Erythroblast (primary cell): ENCODE data around the gene THBS2.

Source experiments
- GATA1 ChIP-seq: IDR thresholded peaks from 2 replicates; pipeline ENCODE4 v1.6.1; 2011; ENCODE audit warnings: low read depth, mild to moderate bottlenecking, control low read depth, low read length, moderate library complexity
- POLR2A ChIP-seq: IDR thresholded peaks from 2 replicates; pipeline ENCODE4 v1.6.1; 2011; ENCODE audit warnings: mild to moderate bottlenecking, low read length

DNA sequence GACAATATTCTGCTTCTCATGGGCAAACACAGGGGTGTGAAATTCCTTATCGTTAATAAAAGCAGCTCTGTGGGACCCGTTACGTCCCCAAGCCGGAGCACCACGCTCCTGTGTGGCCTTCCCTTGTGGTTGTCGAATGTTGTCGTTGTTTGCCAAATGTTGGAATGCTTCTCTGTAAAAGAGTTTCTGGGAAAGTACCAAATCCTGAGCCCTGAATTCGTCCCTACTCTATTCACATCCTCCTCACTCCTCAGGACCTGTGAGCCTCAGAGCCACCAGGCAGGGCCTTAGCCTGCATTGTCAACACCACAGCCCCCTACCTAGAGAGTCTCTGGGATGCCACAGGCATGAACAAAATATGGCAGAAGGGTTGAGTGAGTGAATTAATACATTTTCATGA, 64.0 kb downstream of the THBS2 start:
- TF ChIP-seq POLR2A (no peak), GATA1 (no peak)
